Osteocyte (in vitro differentiated cells): ENCODE measurements around the gene SORD. TPM values are rescaled to one million over a fixed set of nuclear protein-coding genes. Genes with fewer than 3 reads are reported as not detected.
"Not testable (repeated sequence)": the region's sequence is repeated elsewhere in the genome, so short reads cannot be mapped to it uniquely, and the experiment has no call there.

Source experiments
- DNase-seq: peaks from one replicate; pipeline ENCODE4 v3.0.0; 2021; ENCODE audit warnings: mixed read lengths; ENCODE audit not compliant: unreplicated experiment; ENCODE audit errors: extremely low spot score
- H3K27ac Mint-ChIP-seq: one replicate; pipeline ENCODE4 v1.8.0; 2021; ENCODE audit warnings: mild to moderate bottlenecking, mixed read lengths; ENCODE audit not compliant: unreplicated experiment
- H3K27me3 Mint-ChIP-seq: one replicate; pipeline ENCODE4 v1.8.0; 2021; ENCODE audit warnings: mixed read lengths; ENCODE audit not compliant: unreplicated experiment
- H3K36me3 Mint-ChIP-seq: one replicate; pipeline ENCODE4 v1.8.0; 2021; ENCODE audit warnings: mixed read lengths; ENCODE audit not compliant: unreplicated experiment
- H3K4me1 Mint-ChIP-seq: one replicate; pipeline ENCODE4 v1.8.0; 2021; ENCODE audit warnings: mixed read lengths; ENCODE audit not compliant: unreplicated experiment
- H3K4me3 Mint-ChIP-seq: one replicate; pipeline ENCODE4 v1.8.0; 2021; ENCODE audit warnings: mild to moderate bottlenecking, moderate library complexity, mixed read lengths; ENCODE audit not compliant: unreplicated experiment
- H3K9me3 Mint-ChIP-seq: one replicate; pipeline ENCODE4 v1.8.0; 2021; ENCODE audit warnings: mixed read lengths; ENCODE audit not compliant: unreplicated experiment
- CTCF ChIP-seq: fragments of 200-600 bp; sonication (generic); IDR thresholded peaks from 2 replicates; pipeline ENCODE4 v1.5.0; 2021; ENCODE audit warnings: antibody characterized with exemption, mild to moderate bottlenecking, moderate library complexity
- total RNA-seq: library from RNA; stranded (reverse); gene quantifications from 2 replicates; pipeline ENCODE4 v1.2.1, GENCODE V29; 2021

The SORD gene
- total RNA-seq, 1 donor from 2014 or later, result 9.8 TPM

- H3K9me3 Mint-ChIP-seq, result no peaks in the 10 kb centered on the region
- no peaks in the 10 kb centered on the region for H3K36me3 Mint-ChIP-seq
- peaks cover 50% of the 10 kb centered on the region for H3K27me3 Mint-ChIP-seq
- no peaks in the 10 kb centered on the region for H3K4me1 Mint-ChIP-seq
- TF ChIP-seq CTCF, result no peak
- no peak overlapping the region for H3K27ac Mint-ChIP-seq
- DNase-seq, result no peak
- no peak overlapping the region for H3K4me3 Mint-ChIP-seq
These were observed 23.9 kb upstream of the SORD start for GRCh38 chr15:44999105-44999504.

- H3K27me3 Mint-ChIP-seq, result peaks cover 46% of the 10 kb centered on the region
- H3K9me3 Mint-ChIP-seq, H3K36me3 Mint-ChIP-seq, H3K4me3 Mint-ChIP-seq, DNase-seq, H3K4me1 Mint-ChIP-seq, H3K27ac Mint-ChIP-seq: not testable (repeated sequence)
These were observed 21.8 kb upstream of the SORD start for GRCh38 chr15:45001180-45001579.

- peaks cover 54% of the 10 kb centered on the region for H3K27me3 Mint-ChIP-seq
- H3K36me3 Mint-ChIP-seq, H3K27ac Mint-ChIP-seq, H3K9me3 Mint-ChIP-seq, H3K4me1 Mint-ChIP-seq, DNase-seq, H3K4me3 Mint-ChIP-seq: not testable (repeated sequence)
These were observed 19.1 kb upstream of the SORD start for GRCh38 chr15:45003731-45004410.

GRCh38 chr15:45004590-45005175 lies 18.3 kb upstream of the SORD start:
- H3K4me1 Mint-ChIP-seq, H3K4me3 Mint-ChIP-seq: not testable (repeated sequence)
- H3K27me3 Mint-ChIP-seq, result peaks cover 51% of the 10 kb centered on the region

GRCh38 chr15:45009046-45009445 lies 13.9 kb upstream of the SORD start:
- Mint-ChIP-seq H3K4me1 (no peaks in the 10 kb centered on the region), H3K4me3 (no peak overlapping the region), H3K36me3 (no peaks in the 10 kb centered on the region), H3K9me3 (no peaks in the 10 kb centered on the region), H3K27ac (no peak overlapping the region), H3K27me3 (peaks cover 45% of the 10 kb centered on the region)
- DNase-seq, result no peak
- TF ChIP-seq CTCF, result no peak

More at GRCh38 chr15:45004590-45005175, 18.3 kb upstream of the SORD start:
- not testable (repeated sequence) for H3K27ac Mint-ChIP-seq, DNase-seq, H3K9me3 Mint-ChIP-seq, H3K36me3 Mint-ChIP-seq

- H3K36me3 Mint-ChIP-seq, H3K4me1 Mint-ChIP-seq, DNase-seq, H3K27ac Mint-ChIP-seq, H3K9me3 Mint-ChIP-seq, H3K4me3 Mint-ChIP-seq: not testable (repeated sequence)
- H3K27me3 Mint-ChIP-seq, result peaks cover 60% of the 10 kb centered on the region
These were observed 7.9 kb upstream of the SORD start for GRCh38 chr15:45015114-45015513.

GRCh38 chr15:45020222-45020900 lies 2.6 kb upstream of the SORD start:
- not testable (repeated sequence) for H3K4me3 Mint-ChIP-seq, H3K36me3 Mint-ChIP-seq, H3K27ac Mint-ChIP-seq, DNase-seq, H3K9me3 Mint-ChIP-seq
- H3K27me3 Mint-ChIP-seq, result peaks cover 45% of the 10 kb centered on the region
- peaks cover 10% of the 10 kb centered on the region for H3K4me1 Mint-ChIP-seq

- H3K4me3 Mint-ChIP-seq, H3K9me3 Mint-ChIP-seq, H3K27ac Mint-ChIP-seq, DNase-seq, H3K36me3 Mint-ChIP-seq: not testable (repeated sequence)
- H3K27me3 Mint-ChIP-seq, result peaks cover 42% of the 10 kb centered on the region
- H3K4me1 Mint-ChIP-seq, result peaks cover 10% of the 10 kb centered on the region
These were observed 2.1 kb upstream of the SORD start for GRCh38 chr15:45020901-45021259.
